Keratinocyte (primary cell): ENCODE data around the gene MTMR3. TPM values are rescaled to one million over a fixed set of nuclear protein-coding genes. Genes with fewer than 3 reads are reported as not detected.

ENCODE experiments used
- DNase-seq: peaks from one replicate; pipeline ENCODE4 v3.0.0-alpha.2; 2011; ENCODE audit warnings: low read depth, missing footprints, low spot score
- FAIRE-seq: peaks from 2 replicates; lab custom pipeline; 2011; peaks lifted over from hg19 to GRCh38; lab: Jason Lieb, UNC
- H2AFZ ChIP-seq: 2 replicates; pipeline ENCODE4 v1.6.0; 2012; ENCODE audit warnings: low read length, control low read depth, inconsistent platforms; ENCODE audit not compliant: control insufficient read depth
- H3K27ac ChIP-seq: 2 replicates; pipeline ENCODE4 v1.5.1; 2011; ENCODE audit warnings: low read length; ENCODE audit not compliant: control insufficient read depth, insufficient read depth
- H3K27me3 ChIP-seq: 3 replicates; pipeline ENCODE4 v1.6.0; 2011; ENCODE audit warnings: low read length; ENCODE audit not compliant: control insufficient read depth, insufficient read depth; ENCODE audit errors: extremely low read depth
- H3K36me3 ChIP-seq, 2 experiments: 2 replicates in 1 of 2; 3 replicates in 1 of 2; pipeline ENCODE4 v1.5.1; 2011; ENCODE audit warnings: low read length in 2 of 2, mild to moderate bottlenecking in 1 of 2; ENCODE audit not compliant: control insufficient read depth in 2 of 2, insufficient read depth in 2 of 2; ENCODE audit errors: extremely low read depth in 1 of 2
- H3K4me1 ChIP-seq: 3 replicates; pipeline ENCODE4 v1.5.1; 2011; ENCODE audit warnings: low read length; ENCODE audit not compliant: control insufficient read depth, insufficient read depth; ENCODE audit errors: extremely low read depth
- H3K4me2 ChIP-seq: 3 replicates; pipeline ENCODE4 v1.6.0; 2011; ENCODE audit warnings: low read depth, low read length; ENCODE audit not compliant: control insufficient read depth, insufficient read depth; ENCODE audit errors: extremely low read depth
- H3K4me3 ChIP-seq, 3 experiments: fragments of 200-600 bp in 1 of 3; sonication (generic) in 1 of 3; 2 replicates in 2 of 3; 3 replicates in 1 of 3; pipeline ENCODE4 v1.5.1; 2011 to 2016; ENCODE audit warnings: low read length in 3 of 3, mild to moderate bottlenecking in 3 of 3, control low read depth in 2 of 3, inconsistent platforms in 1 of 3, low read depth in 1 of 3, mixed read lengths in 1 of 3, mixed run types in 1 of 3, moderate library complexity in 1 of 3; ENCODE audit not compliant: control insufficient read depth in 2 of 3, insufficient read depth in 2 of 3; ENCODE audit errors: extremely low read depth in 1 of 3
- H3K79me2 ChIP-seq: 2 replicates; pipeline ENCODE4 v1.6.0; 2012; ENCODE audit warnings: low read length; ENCODE audit not compliant: control insufficient read depth, insufficient read depth
- H3K9ac ChIP-seq: 3 replicates; pipeline ENCODE4 v1.6.0; 2011; ENCODE audit warnings: low read length; ENCODE audit not compliant: control insufficient read depth, insufficient read depth; ENCODE audit errors: extremely low read depth
- H3K9me1 ChIP-seq: 3 replicates; pipeline ENCODE4 v1.6.0; 2011; ENCODE audit warnings: low read length; ENCODE audit not compliant: control insufficient read depth, insufficient read depth; ENCODE audit errors: extremely low read depth
- H3K9me3 ChIP-seq: 2 replicates; pipeline ENCODE4 v1.5.1; 2012; ENCODE audit warnings: low read depth, low read length; ENCODE audit not compliant: control insufficient read depth
- H4K20me1 ChIP-seq: 3 replicates; pipeline ENCODE4 v1.6.0; 2011; ENCODE audit warnings: low read length; ENCODE audit not compliant: control insufficient read depth, insufficient read depth; ENCODE audit errors: extremely low read depth
- CTCF ChIP-seq, 3 experiments: IDR thresholded peaks in 1 of 3; conservative IDR thresholded peaks in 1 of 3; optimal IDR thresholded peaks in 1 of 3; 2 replicates in 2 of 3; 3 replicates in 1 of 3; pipeline versions ENCODE3 to v1.5.1; 2011; ENCODE audit warnings: low read length in 3 of 3, mild to moderate bottlenecking in 3 of 3, moderate library complexity in 2 of 3, control low read depth in 1 of 3, inconsistent platforms in 1 of 3; ENCODE audit not compliant: insufficient read depth in 2 of 3; ENCODE audit errors: extremely low read depth in 1 of 3
- EZH2 ChIP-seq: IDR thresholded peaks from one replicate; pipeline ENCODE4 v1.6.1; 2012; ENCODE audit warnings: inconsistent platforms, mild to moderate bottlenecking, low read length, moderate library complexity
- dilution Hi-C: fragments of 300-500 bp; cut with MboI; formaldehyde crosslinking; loops from one replicate; pipeline ENCODE4 v1.7.0; 2020; ENCODE audit warnings: low sequenced_read_pairs; ENCODE audit not compliant: extremely low pct_ligation_motif_present
- polyA plus RNA-seq, 5 experiments: library from polyadenylated mRNA; depleted of rRNA in 3 of 5; stranded (reverse) in 3 of 5; stranded (forward) in 1 of 5; unstranded in 1 of 5; fragments of >200 nt; gene quantifications; 1 replicate in 1 of 5; 2 replicates in 3 of 5; 3 replicates in 1 of 5; pipeline versions ENCODE4 v1.2.1 to v1.2.3, GENCODE V29; 2011 to 2012; ENCODE audit warnings: missing spikeins in 2 of 5, low read depth in 1 of 5, low replicate concordance in 1 of 5

The MTMR3 gene
- polyA plus RNA-seq, 1 donor (not counting 4 experiments of a cell fraction or from before 2014, with no cell fraction given): 16.5 TPM

- dilution Hi-C loops: no loop called here
- no peak overlapping the region for H3K9ac ChIP-seq
- H3K9me1 ChIP-seq: no peaks in the 10 kb centered on the region
- H3K27me3 ChIP-seq: no peaks in the 10 kb centered on the region
- no peak for DNase-seq
- H3K36me3 ChIP-seq: no peaks in the 10 kb centered on the region
- no peak for TF ChIP-seq EZH2
- no peak for TF ChIP-seq CTCF (optimal IDR thresholded peaks at IDR 0.05 in 1 of 3, IDR thresholded peaks at IDR 0.05 in 1 of 3, conservative IDR thresholded peaks at IDR 0.05 in 1 of 3; ENCODE audit: extremely low read depth in 1 of 3, insufficient read depth in 2 of 3, low read length in 3 of 3)
- H3K79me2 ChIP-seq: no peaks in the 10 kb centered on the region
- peak; percentile 23 for FAIRE-seq
- H3K27ac ChIP-seq: no peak overlapping the region
- H3K4me2 ChIP-seq: peak overlapping the region; percentile 18
- H4K20me1 ChIP-seq: no peaks in the 10 kb centered on the region
- no peak overlapping the region for H2AFZ ChIP-seq
- no peak overlapping the region for H3K4me3 ChIP-seq
- no peaks in the 10 kb centered on the region for H3K9me3 ChIP-seq
- H3K4me1 ChIP-seq: peaks cover 21% of the 10 kb centered on the region
Observed at GRCh38 chr22:30038219-30038618, 155.2 kb downstream of the MTMR3 start.

- H3K79me2 ChIP-seq: no peaks in the 10 kb centered on the region
- no peak overlapping the region for H3K4me3 ChIP-seq
Observed at GRCh38 chr22:30040499-30041260, 157.7 kb downstream of the MTMR3 start.

More at GRCh38 chr22:30040499-30041260, 157.7 kb downstream of the MTMR3 start:
- Histone ChIP-seq H3K27ac (no peak overlapping the region), H3K27me3 (no peaks in the 10 kb centered on the region), H3K4me2 (no peak overlapping the region), H3K9ac (no peak overlapping the region), H3K36me3 (no peaks in the 10 kb centered on the region), H3K9me1 (no peaks in the 10 kb centered on the region), H3K4me1 (peaks cover 35% of the 10 kb centered on the region), H4K20me1 (no peaks in the 10 kb centered on the region), H2AFZ (no peak overlapping the region), H3K9me3 (no peaks in the 10 kb centered on the region)
- DNase-seq (no peak), FAIRE-seq (no peak)
- no peak for TF ChIP-seq EZH2
- no peak for TF ChIP-seq CTCF (optimal IDR thresholded peaks at IDR 0.05 in 1 of 3, IDR thresholded peaks at IDR 0.05 in 1 of 3, conservative IDR thresholded peaks at IDR 0.05 in 1 of 3; ENCODE audit: extremely low read depth in 1 of 3, insufficient read depth in 2 of 3, low read length in 3 of 3)
- dilution Hi-C loops: no loop called here
